Loucy (cell line): ENCODE data around the gene PCIF1.
"Not testable (repeated sequence)": the region's sequence is repeated elsewhere in the genome, so short reads cannot be mapped to it uniquely, and the experiment has no call there.

Experiments
- H2AFZ ChIP-seq: fragments of 200-600 bp; sonication (generic); 2 replicates; pipeline ENCODE4 v1.6.0; 2016; ENCODE audit warnings: antibody characterized with exemption, mild to moderate bottlenecking, low read length, moderate library complexity
- H3F3A ChIP-seq: fragments of 200-600 bp; 2 replicates; pipeline ENCODE4 v1.6.0; 2016; ENCODE audit warnings: antibody characterized with exemption, low read depth, mild to moderate bottlenecking
- H3K27me3 ChIP-seq: fragments of 200-600 bp; sonication (generic); 2 replicates; pipeline ENCODE4 v1.6.1; 2014; ENCODE audit warnings: low read length, mild to moderate bottlenecking; ENCODE audit not compliant: insufficient read depth, poor library complexity, severe bottlenecking
- H3K36me3 ChIP-seq: fragments of 200-600 bp; sonication (generic); 2 replicates; pipeline ENCODE4 v1.6.1; 2016; ENCODE audit warnings: low read length; ENCODE audit not compliant: insufficient read depth
- H3K4me1 ChIP-seq: fragments of 200-600 bp; sonication (generic); 2 replicates; pipeline ENCODE4 v1.5.1; 2014; ENCODE audit warnings: low read length, mild to moderate bottlenecking; ENCODE audit not compliant: insufficient read depth, poor library complexity, severe bottlenecking
- H3K4me2 ChIP-seq: fragments of 200-600 bp; sonication (generic); 2 replicates; pipeline ENCODE4 v1.6.0; 2014; ENCODE audit warnings: antibody characterized with exemption, low read length, low read depth, mild to moderate bottlenecking; ENCODE audit not compliant: poor library complexity, severe bottlenecking
- H3K4me3 ChIP-seq: fragments of 200-600 bp; sonication (generic); 2 replicates; pipeline ENCODE4 v1.5.1; 2014; ENCODE audit warnings: low read length, mild to moderate bottlenecking, mixed read lengths; ENCODE audit not compliant: poor library complexity, severe bottlenecking
- H3K79me2 ChIP-seq: fragments of 200-600 bp; sonication (generic); 2 replicates; pipeline ENCODE4 v1.6.1; 2014; ENCODE audit warnings: low read length; ENCODE audit not compliant: insufficient read depth
- H3K9ac ChIP-seq: fragments of 200-600 bp; sonication (generic); 2 replicates; pipeline ENCODE4 v1.6.0; 2014; ENCODE audit warnings: mild to moderate bottlenecking, low read depth, low read length, moderate library complexity; ENCODE audit not compliant: poor library complexity, severe bottlenecking
- H3K9me2 ChIP-seq: fragments of 200-600 bp; sonication (generic); replicated peaks from 2 replicates; pipeline ENCODE4 v1.6.1; 2016; ENCODE audit warnings: low read depth, low read length, mixed read lengths
- H3K9me3 ChIP-seq: fragments of 200-600 bp; sonication (generic); 2 replicates; pipeline ENCODE4 v1.6.1; 2014; ENCODE audit warnings: mild to moderate bottlenecking, antibody characterized with exemption, low read length, low read depth; ENCODE audit not compliant: insufficient read depth
- H4K20me1 ChIP-seq: fragments of 200-600 bp; sonication (generic); 2 replicates; pipeline ENCODE4 v1.6.0; 2014; ENCODE audit warnings: antibody characterized with exemption, low read length, mild to moderate bottlenecking; ENCODE audit not compliant: insufficient read depth, poor library complexity, severe bottlenecking
- CTCF ChIP-seq: fragments of 200-600 bp; sonication (generic); conservative IDR thresholded peaks from 2 replicates; pipeline ENCODE4 v1.5.1; 2014; ENCODE audit warnings: mild to moderate bottlenecking, antibody characterized with exemption, low read length
- EZH2phosphoT487 ChIP-seq: fragments of 200-600 bp; IDR thresholded peaks from 2 replicates; pipeline ENCODE4 v1.6.1; 2018; ENCODE audit warnings: antibody characterized with exemption, mild to moderate bottlenecking, moderate library complexity, borderline replicate concordance

The PCIF1 gene

GRCh38 chr20:45927071-45927878 is 7.2 kb upstream of the PCIF1 start:
- no peak overlapping the region for H2AFZ ChIP-seq
- H3K9me3 ChIP-seq = no peaks in the 10 kb centered on the region
- H3F3A ChIP-seq = no peaks in the 10 kb centered on the region
- H4K20me1 ChIP-seq = no peaks in the 10 kb centered on the region
- H3K4me1 ChIP-seq = no peaks in the 10 kb centered on the region
- no peaks in the 10 kb centered on the region for H3K27me3 ChIP-seq
- no peak overlapping the region for H3K4me2 ChIP-seq
- peaks cover 3% of the 10 kb centered on the region; the same call in 1 of the 2 replicates for H3K79me2 ChIP-seq
- no peak overlapping the region for H3K4me3 ChIP-seq
- no peak for TF ChIP-seq CTCF
- TF ChIP-seq EZH2phosphoT487 = no peak
- no peaks in the 10 kb centered on the region for H3K9me2 ChIP-seq
- no peaks in the 10 kb centered on the region for H3K36me3 ChIP-seq
- H3K9ac ChIP-seq = no peak overlapping the region

GRCh38 chr20:45931680-45932079 is 2.8 kb upstream of the PCIF1 start:
- H3K4me3 ChIP-seq, H3K9me3 ChIP-seq, H2AFZ ChIP-seq, H3K27me3 ChIP-seq, H3K9ac ChIP-seq, H3K9me2 ChIP-seq, H3K36me3 ChIP-seq, H3F3A ChIP-seq, H3K4me2 ChIP-seq: not testable (repeated sequence)
- Histone ChIP-seq H3K79me2 (peaks cover 32% of the 10 kb centered on the region), H4K20me1 (peaks cover 21% of the 10 kb centered on the region), H3K4me1 (peaks cover 11% of the 10 kb centered on the region)

GRCh38 chr20:45933266-45934045 is 1.0 kb upstream of the PCIF1 start:
- H3K9me3 ChIP-seq = no peaks in the 10 kb centered on the region
- H3K9ac ChIP-seq = peak overlapping the region; percentile 99
- no peaks in the 10 kb centered on the region for H3K27me3 ChIP-seq
- peaks cover 11% of the 10 kb centered on the region for H3K4me1 ChIP-seq
- TF ChIP-seq CTCF = peak; percentile 57
- no peak for TF ChIP-seq EZH2phosphoT487
- H3K9me2 ChIP-seq = no peaks in the 10 kb centered on the region
- peaks cover 13% of the 10 kb centered on the region; the same call in 1 of the 2 replicates for H3K36me3 ChIP-seq
- H3K4me2 ChIP-seq = peak overlapping the region; percentile 91
- peak overlapping the region; percentile 97 for H3K4me3 ChIP-seq
- H3K79me2 ChIP-seq = peaks cover 50% of the 10 kb centered on the region
- peaks cover 37% of the 10 kb centered on the region for H4K20me1 ChIP-seq
- peaks cover 4% of the 10 kb centered on the region; the same call in 1 of the 2 replicates for H3F3A ChIP-seq
- peak overlapping the region; percentile 89 for H2AFZ ChIP-seq
